PFSK-1 (cell line): ENCODE data around the gene OAF.

Source experiments
- POLR2AphosphoS5 ChIP-seq: IDR thresholded peaks from 2 replicates; pipeline ENCODE4 v1.6.1; 2012; ENCODE audit warnings: low read depth, mild to moderate bottlenecking, control low read depth, low read length, moderate library complexity
- SIN3A ChIP-seq: IDR thresholded peaks from 2 replicates; pipeline ENCODE4 v1.6.1; 2012; ENCODE audit warnings: mild to moderate bottlenecking, low read length, moderate library complexity, borderline replicate concordance; ENCODE audit not compliant: insufficient read depth

- TF ChIP-seq POLR2AphosphoS5 (no peak), SIN3A (no peak)
Observed at GRCh38 chr11:120172054-120172911, 38.5 kb upstream of the OAF start.
